ENCODE measurements around the gene ALPI. TPM values are rescaled to one million over a fixed set of nuclear protein-coding genes. Genes with fewer than 3 reads are reported as not detected.

Gene ALPI
- total RNA-seq, 2 experiments from 2014 or later = not detected

- Histone ChIP-seq H3K79me2 (ENCODE audit: insufficient read depth, low read depth, low read length) (no peaks in the 10 kb centered on the region), H2AFZ (ENCODE audit: low read length) (no peak overlapping the region), H3K9me2 (ENCODE audit: insufficient read depth, low read length) (no peaks in the 10 kb centered on the region), H4K20me1 (ENCODE audit: insufficient read depth, low read length) (no peaks in the 10 kb centered on the region), H3K4me2 (ENCODE audit: low read length) (no peak overlapping the region), H3K27ac (ENCODE audit: low read depth, low read length, poor library complexity, severe bottlenecking) (no peak overlapping the region), H3K4me1 (ENCODE audit: insufficient read depth, low read length, poor library complexity, severe bottlenecking) (no peaks in the 10 kb centered on the region), H3K36me3 (ENCODE audit: insufficient read depth, low read length) (no peaks in the 10 kb centered on the region), H3K4me3 (ENCODE audit: low read depth, low read length, poor library complexity, severe bottlenecking) (no peak overlapping the region), H3K9me3 (ENCODE audit: low read length) (peaks cover 8% of the 10 kb centered on the region; the same call in 1 of the 2 replicates)
- intact Hi-C loops (cut with micrococcal nuclease; ENCODE audit: unreplicated experiment) = no loop called here
- no peak for DNase-seq (ENCODE audit: low spot score)
- ChIA-PET POLR2A (no interaction called here), CTCF (ENCODE audit: unreplicated experiment) (no interaction called here)
- BruUV-seq (replicated peaks) = no TSS peak
- TF ChIP-seq CTCF (conservative IDR thresholded peaks at IDR 0.05; ENCODE audit: low read length) (no peak), EZH2phosphoT487 (IDR thresholded peaks at IDR 0.05; ENCODE audit: borderline replicate concordance, low read depth, low read length) (no peak)
Measured at GRCh38 chr2:232418466-232419244, 37.3 kb upstream of the ALPI start.

GRCh38 chr2:232419245-232420072, 36.5 kb upstream of the ALPI start:
- no peak for DNase-seq (ENCODE audit: low spot score)
- TF ChIP-seq CTCF (conservative IDR thresholded peaks at IDR 0.05; ENCODE audit: low read length) (no peak), EZH2phosphoT487 (IDR thresholded peaks at IDR 0.05; ENCODE audit: borderline replicate concordance, low read depth, low read length) (no peak)
- Histone ChIP-seq H3K9me2 (ENCODE audit: insufficient read depth, low read length) (no peaks in the 10 kb centered on the region), H2AFZ (ENCODE audit: low read length) (no peak overlapping the region), H3K4me3 (ENCODE audit: low read depth, low read length, poor library complexity, severe bottlenecking) (no peak overlapping the region), H4K20me1 (ENCODE audit: insufficient read depth, low read length) (no peaks in the 10 kb centered on the region), H3K9me3 (ENCODE audit: low read length) (peaks cover 8% of the 10 kb centered on the region; the same call in 1 of the 2 replicates), H3K4me2 (ENCODE audit: low read length) (no peak overlapping the region), H3K79me2 (ENCODE audit: insufficient read depth, low read depth, low read length) (no peaks in the 10 kb centered on the region), H3K4me1 (ENCODE audit: insufficient read depth, low read length, poor library complexity, severe bottlenecking) (no peaks in the 10 kb centered on the region), H3K36me3 (ENCODE audit: insufficient read depth, low read length) (no peaks in the 10 kb centered on the region), H3K27ac (ENCODE audit: low read depth, low read length, poor library complexity, severe bottlenecking) (no peak overlapping the region)
- intact Hi-C loops (cut with micrococcal nuclease; ENCODE audit: unreplicated experiment) = no loop called here
- ChIA-PET POLR2A (no interaction called here), CTCF (ENCODE audit: unreplicated experiment) (no interaction called here)
- no TSS peak for BruUV-seq (replicated peaks)

- intact Hi-C loops (cut with micrococcal nuclease; ENCODE audit: unreplicated experiment) = no loop called here
- no peaks in the 10 kb centered on the region for H3K36me3 ChIP-seq (ENCODE audit: insufficient read depth, low read length)
- H3K4me3 ChIP-seq (ENCODE audit: low read depth, low read length, poor library complexity, severe bottlenecking) = no peak overlapping the region
- POLR2A ChIA-PET = no interaction called here
- H3K9me2 ChIP-seq (ENCODE audit: insufficient read depth, low read length) = no peaks in the 10 kb centered on the region
- BruUV-seq (replicated peaks) = no TSS peak
- DNase-seq (ENCODE audit: low spot score) = no peak
- no peaks in the 10 kb centered on the region for H4K20me1 ChIP-seq (ENCODE audit: insufficient read depth, low read length)
- H3K79me2 ChIP-seq (ENCODE audit: insufficient read depth, low read depth, low read length) = no peaks in the 10 kb centered on the region
- no peak for TF ChIP-seq EZH2phosphoT487 (IDR thresholded peaks at IDR 0.05; ENCODE audit: borderline replicate concordance, low read depth, low read length)
- no peak for TF ChIP-seq CTCF (conservative IDR thresholded peaks at IDR 0.05; ENCODE audit: low read length)
- H3K4me1 ChIP-seq (ENCODE audit: insufficient read depth, low read length, poor library complexity, severe bottlenecking) = no peaks in the 10 kb centered on the region
- CTCF ChIA-PET (ENCODE audit: unreplicated experiment) = no interaction called here
- H3K4me2 ChIP-seq (ENCODE audit: low read length) = no peak overlapping the region
- no peak overlapping the region for H3K27ac ChIP-seq (ENCODE audit: low read depth, low read length, poor library complexity, severe bottlenecking)
- peaks cover 8% of the 10 kb centered on the region; the same call in 1 of the 2 replicates for H3K9me3 ChIP-seq (ENCODE audit: low read length)
- no peak overlapping the region for H2AFZ ChIP-seq (ENCODE audit: low read length)
Measured at GRCh38 chr2:232420073-232420454, 35.9 kb upstream of the ALPI start.

All from OCI-LY7 (cell line).